GM19099 (cell line): Measurements from ENCODE around the gene NUMA1.

ENCODE experiments used
- POLR2A ChIP-seq: IDR thresholded peaks from 3 replicates; pipeline ENCODE4 v1.6.1; 2011; ENCODE audit warnings: low read depth; ENCODE audit not compliant: insufficient read length; ENCODE audit errors: extremely low read depth

Gene NUMA1

GRCh38 chr11:72045849-72046248 lies 34.5 kb downstream of the NUMA1 start:
- TF ChIP-seq POLR2A: no peak

- TF ChIP-seq POLR2A: no peak
Measured at GRCh38 chr11:72042064-72042745, 38.1 kb downstream of the NUMA1 start.

GRCh38 chr11:72041364-72042063 lies 38.8 kb downstream of the NUMA1 start:
- peak; percentile 61 for TF ChIP-seq POLR2A

GRCh38 chr11:72040491-72041363 lies 39.6 kb downstream of the NUMA1 start:
- TF ChIP-seq POLR2A: no peak

- no peak for TF ChIP-seq POLR2A
Measured at GRCh38 chr11:72039856-72040401, 40.4 kb downstream of the NUMA1 start.

GRCh38 chr11:72039031-72039855 lies 41.1 kb downstream of the NUMA1 start:
- TF ChIP-seq POLR2A: no peak

GRCh38 chr11:72038491-72038890 lies 41.9 kb downstream of the NUMA1 start:
- no peak for TF ChIP-seq POLR2A

GRCh38 chr11:72037554-72038311 lies 42.6 kb downstream of the NUMA1 start:
- no peak for TF ChIP-seq POLR2A

- no peak for TF ChIP-seq POLR2A
Measured at GRCh38 chr11:72036687-72037086, 43.7 kb downstream of the NUMA1 start.

- TF ChIP-seq POLR2A: no peak
Measured at GRCh38 chr11:72030472-72031045, 49.8 kb downstream of the NUMA1 start.

GRCh38 chr11:72026090-72026489 lies 54.3 kb downstream of the NUMA1 start:
- no peak for TF ChIP-seq POLR2A

GRCh38 chr11:72024069-72024754 lies 56.1 kb downstream of the NUMA1 start:
- no peak for TF ChIP-seq POLR2A

- no peak for TF ChIP-seq POLR2A
Measured at GRCh38 chr11:72023335-72023734, 57.0 kb downstream of the NUMA1 start.
